SK-MEL-5 (cell line): ENCODE data around the gene SCLT1. TPM values are rescaled to one million over a fixed set of nuclear protein-coding genes. Genes with fewer than 3 reads are reported as not detected.

Source experiments
- DNase-seq: peaks from one replicate; pipeline ENCODE4 v3.0.0-alpha.2; 2016; ENCODE audit warnings: low read depth, low spot score
- in situ Hi-C: cut with HindIII; loops from 2 replicates; pipeline ENCODE4 v1.10.0; 2016; ENCODE audit warnings: low sequenced_read_pairs, high pct_unique_total_duplicates, low pct_unique_long_range_greater_than_20kb
- total RNA-seq: library from RNA; depleted of rRNA; stranded (reverse); fragments of >200 nt; shearing (Covaris generic); gene quantifications from 2 replicates; pipeline ENCODE4 v1.2.3, GENCODE V29; 2014

SCLT1 gene
- total RNA-seq, 1 experiment from 2014 or later, result 10.8 TPM

- in situ Hi-C loops, result no loop called here
Measured at GRCh38 chr4:128983771-128984485, 109.4 kb downstream of the SCLT1 start.

GRCh38 chr4:128981377-128981776 lies 112.0 kb downstream of the SCLT1 start:
- DNase-seq, result no peak
- in situ Hi-C loops, result no loop called here

More at GRCh38 chr4:128983771-128984485, 109.4 kb downstream of the SCLT1 start:
- DNase-seq, result no peak

- in situ Hi-C loops, result no loop called here
- no peak for DNase-seq
Measured at GRCh38 chr4:128980816-128981326, 112.5 kb downstream of the SCLT1 start.

GRCh38 chr4:128979934-128980333 lies 113.4 kb downstream of the SCLT1 start:
- in situ Hi-C loops, result no loop called here
- DNase-seq, result peak; percentile 1

DNA sequence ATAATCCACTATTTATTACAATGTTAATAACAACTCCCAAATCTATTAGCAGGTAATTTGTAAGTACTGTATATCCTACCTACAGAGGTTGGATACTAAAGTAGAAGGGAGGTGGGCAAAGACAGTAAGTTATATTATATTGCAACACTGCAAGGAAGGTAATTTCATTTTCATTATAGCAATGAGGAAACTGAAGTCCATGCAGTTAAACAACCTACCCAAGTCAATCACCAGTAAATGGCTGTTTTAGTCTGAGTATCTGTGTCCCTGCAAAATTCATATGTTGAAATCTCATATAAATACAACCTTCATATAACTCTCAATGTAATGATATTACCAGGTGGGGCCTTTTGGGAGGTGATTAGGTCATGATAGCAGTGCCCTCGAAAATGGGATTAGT lies 114.4 kb downstream of the SCLT1 start:
- DNase-seq, result no peak
- in situ Hi-C loops, result no loop called here

DNA sequence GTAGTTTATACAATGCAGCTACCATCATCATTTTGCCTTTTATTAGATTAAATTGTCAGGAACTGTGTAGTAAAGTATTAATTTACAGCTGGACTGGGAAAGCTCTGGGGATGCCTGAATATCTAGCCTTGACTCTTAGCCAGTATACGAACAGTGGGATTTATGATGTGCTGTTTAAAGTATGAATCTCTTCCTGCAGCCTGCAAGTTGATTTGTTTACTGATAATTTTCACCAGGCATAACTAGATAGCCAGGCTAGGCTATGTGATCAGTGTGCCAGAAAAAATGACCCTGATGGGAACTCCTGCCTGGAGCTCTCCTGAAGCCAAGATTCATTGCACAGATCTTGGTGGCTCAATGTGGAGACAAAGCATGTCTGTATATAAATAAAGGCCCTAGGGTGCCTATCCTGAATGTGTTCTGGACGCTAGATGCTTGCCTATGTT lies 119.2 kb downstream of the SCLT1 start:
- peak; percentile 50 for DNase-seq
- in situ Hi-C loops, result no loop called here

DNA sequence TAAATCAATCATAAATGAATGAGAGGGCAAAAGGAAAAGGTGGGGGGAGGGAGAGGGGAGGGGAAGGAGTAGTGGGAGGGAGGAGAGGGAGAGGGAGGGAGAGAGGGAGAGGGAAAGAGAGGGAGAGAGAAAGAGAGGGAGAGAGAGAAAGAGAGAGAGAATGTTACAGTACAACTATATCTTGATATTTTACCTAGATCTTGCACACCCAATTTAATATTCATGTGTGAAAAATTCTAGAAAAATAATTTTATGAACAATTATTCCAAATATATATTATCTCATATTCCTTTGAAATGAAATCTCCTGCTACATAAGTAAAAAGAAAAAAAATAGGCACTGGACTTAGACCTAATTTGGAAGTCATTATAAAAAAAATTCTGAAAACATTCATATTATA lies 120.0 kb downstream of the SCLT1 start:
- in situ Hi-C loops, result no loop called here
- no peak for DNase-seq

GRCh38 chr4:128961405-128961804 lies 131.9 kb downstream of the SCLT1 start:
- no peak for DNase-seq
- in situ Hi-C loops, result no loop called here

- in situ Hi-C loops, result no loop called here
- DNase-seq, result no peak
Measured at GRCh38 chr4:128958194-128958593, 135.1 kb downstream of the SCLT1 start.

GRCh38 chr4:128957459-128957858 lies 135.9 kb downstream of the SCLT1 start:
- in situ Hi-C loops, result no loop called here
- no peak for DNase-seq

DNA sequence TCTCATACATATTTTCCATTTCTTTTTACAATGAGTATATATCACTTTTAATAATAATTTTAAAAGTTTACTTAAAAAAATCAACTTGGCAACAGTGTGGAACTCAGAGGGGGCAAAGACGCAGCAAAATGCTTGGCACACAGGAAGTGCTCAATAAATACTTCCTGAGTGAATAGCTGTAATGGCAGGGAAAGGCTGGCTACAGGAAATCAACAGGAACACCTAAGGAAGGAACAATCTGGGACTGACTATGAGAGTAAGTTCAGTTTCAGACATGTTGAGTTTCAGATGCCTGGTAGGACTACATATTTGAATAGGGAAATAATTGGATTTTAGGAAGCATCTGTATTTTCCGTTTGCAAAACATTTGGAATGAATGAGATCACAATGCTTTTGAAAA lies 137.6 kb downstream of the SCLT1 start:
- no peak for DNase-seq
- in situ Hi-C loops, result no loop called here

GRCh38 chr4:128954941-128955340 lies 138.4 kb downstream of the SCLT1 start:
- no peak for DNase-seq
- in situ Hi-C loops, result no loop called here

- no peak for DNase-seq
- in situ Hi-C loops, result no loop called here
Measured at GRCh38 chr4:128951316-128951715, 142.0 kb downstream of the SCLT1 start.

DNA sequence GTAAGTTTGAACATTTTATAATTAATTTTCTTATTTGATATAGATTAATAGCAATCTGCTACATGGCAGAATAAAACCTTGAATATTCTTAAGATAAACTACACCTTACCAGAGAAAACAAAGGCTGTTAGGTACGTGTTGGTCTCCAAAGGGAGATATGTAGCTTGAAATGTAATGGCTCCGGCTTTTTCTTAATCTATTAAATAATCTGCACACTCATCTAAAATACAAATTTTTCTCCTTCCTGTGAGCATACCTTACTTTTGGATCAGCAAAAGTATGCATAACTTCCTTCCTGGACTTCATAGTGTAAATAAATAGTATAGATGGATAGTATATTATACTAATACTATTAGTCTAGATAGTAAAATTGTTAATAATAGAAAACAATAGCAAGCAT lies 142.5 kb downstream of the SCLT1 start:
- DNase-seq, result no peak
- in situ Hi-C loops, result no loop called here

GRCh38 chr4:128946916-128947315 lies 146.4 kb downstream of the SCLT1 start:
- DNase-seq, result no peak
- in situ Hi-C loops, result no loop called here

DNA sequence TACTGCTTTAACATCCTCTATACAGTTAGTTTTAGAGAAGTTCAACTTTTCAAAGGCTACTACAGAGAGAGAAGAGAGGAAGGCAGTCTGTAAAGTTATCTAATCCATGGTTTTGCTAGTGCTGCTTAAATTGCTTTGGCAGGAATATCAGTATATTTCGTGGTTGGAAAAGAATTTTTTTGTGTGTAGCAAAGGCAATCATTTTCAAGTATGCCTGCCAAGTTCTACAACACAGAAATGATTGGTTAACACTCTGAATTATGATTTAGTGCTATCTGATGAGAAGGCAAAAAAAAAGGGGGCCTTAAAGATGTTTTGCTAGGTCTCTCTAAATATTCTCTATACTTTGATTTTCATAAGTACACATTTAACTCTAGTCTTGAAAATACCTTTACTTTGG lies 150.7 kb downstream of the SCLT1 start:
- DNase-seq, result no peak
- in situ Hi-C loops, result no loop called here

DNA sequence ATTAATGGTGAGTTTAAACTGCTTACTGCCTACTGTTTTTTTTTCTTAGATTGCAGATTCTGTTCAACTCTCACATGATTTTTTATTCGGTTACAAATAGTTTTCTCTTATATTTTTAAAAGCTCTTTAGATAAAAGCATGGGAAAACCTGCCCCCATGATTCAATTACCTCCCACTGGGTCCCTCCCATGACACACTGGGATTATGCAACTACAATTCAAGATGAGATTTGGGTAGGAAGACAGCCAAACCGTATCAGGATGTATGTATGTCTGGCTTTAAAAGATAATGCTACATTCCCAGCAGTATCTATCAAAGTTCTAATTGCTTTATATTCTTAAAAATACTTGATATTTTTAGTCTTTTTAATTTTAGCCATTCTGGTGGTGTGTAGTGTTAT lies 152.4 kb downstream of the SCLT1 start:
- no peak for DNase-seq
- in situ Hi-C loops, result no loop called here

- in situ Hi-C loops, result no loop called here
- DNase-seq, result peak; percentile 33
Measured at GRCh38 chr4:128930051-128930450, 163.3 kb downstream of the SCLT1 start.

GRCh38 chr4:128924951-128925350 lies 168.4 kb downstream of the SCLT1 start:
- DNase-seq, result no peak
- in situ Hi-C loops, result no loop called here
